Measurements from ENCODE around the gene KREMEN2.

GRCh38 chr16:2982402-2982801 lies 18.3 kb downstream of the KREMEN2 start:
- TF ChIP-seq CTCF (IDR thresholded peaks at IDR 0.05) (no peak), CHD4 (IDR thresholded peaks at IDR 0.05; ENCODE audit: borderline replicate concordance) (no peak), MAX (IDR thresholded peaks at IDR 0.05) (no peak), RCOR1 (IDR thresholded peaks at IDR 0.05; ENCODE audit: low read depth, low read length) (no peak), RFX5 (IDR thresholded peaks at IDR 0.05) (no peak)
